HG03442 (cell line): ENCODE data around the gene LIMA1.
"Not testable (repeated sequence)": the region's sequence is repeated elsewhere in the genome, so short reads cannot be mapped to it uniquely, and the experiment has no call there.

ENCODE experiments used
- ATAC-seq: cut with Tn5 transposase; IDR thresholded peaks from one replicate; pipeline ENCODE4 v1.9.1; 2021; ENCODE audit warnings: mild to moderate bottlenecking, moderate library complexity; ENCODE audit not compliant: unreplicated experiment

The LIMA1 gene

DNA sequence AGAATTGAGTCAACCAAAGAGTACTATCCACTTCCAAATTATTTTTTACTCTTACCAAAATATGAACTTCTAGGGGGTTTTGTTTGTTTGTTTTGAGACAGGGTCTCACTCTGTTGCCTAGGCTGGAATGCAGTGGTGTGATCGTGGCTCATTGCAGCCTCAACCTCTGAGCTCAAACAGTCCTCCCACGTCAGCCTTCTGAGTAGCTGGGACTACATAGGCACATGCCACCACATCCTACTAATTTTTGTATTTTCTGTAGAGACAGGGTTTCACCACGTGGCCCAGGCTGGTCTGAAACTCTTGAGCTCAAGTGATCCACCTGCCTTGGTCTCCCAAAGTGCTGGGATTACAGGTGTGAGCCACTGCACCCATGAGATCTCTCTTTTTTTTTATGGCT is 7.4 kb upstream of the LIMA1 start:
- ATAC-seq, result not testable (repeated sequence)

- ATAC-seq, result no peak
Measured at GRCh38 chr12:50287271-50287670, 4.0 kb upstream of the LIMA1 start.

- no peak for ATAC-seq
Measured at GRCh38 chr12:50285253-50285652, 1.9 kb upstream of the LIMA1 start.

GRCh38 chr12:50282721-50283228 is 545 bp downstream of the LIMA1 start:
- peak; percentile 7 for ATAC-seq

DNA sequence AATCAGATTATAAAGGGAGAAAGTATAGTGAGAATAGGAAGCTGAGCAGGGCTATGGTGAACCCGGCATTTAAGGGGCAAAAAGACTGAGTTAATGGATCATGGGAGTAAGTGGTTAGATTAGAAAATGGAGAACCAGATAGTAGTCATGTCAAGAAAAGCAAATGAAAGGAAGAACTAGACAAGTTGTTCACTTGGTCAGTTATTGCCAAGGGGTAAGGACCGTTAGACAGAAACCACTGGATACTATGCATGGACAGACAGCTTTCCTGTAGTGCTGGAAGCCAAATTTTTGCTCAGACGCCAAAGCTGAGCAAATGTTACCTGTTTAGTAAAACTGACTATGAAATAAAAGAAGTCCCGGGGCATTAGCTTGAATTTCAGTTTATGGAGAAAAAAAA is 3.8 kb downstream of the LIMA1 start:
- ATAC-seq, result no peak

DNA sequence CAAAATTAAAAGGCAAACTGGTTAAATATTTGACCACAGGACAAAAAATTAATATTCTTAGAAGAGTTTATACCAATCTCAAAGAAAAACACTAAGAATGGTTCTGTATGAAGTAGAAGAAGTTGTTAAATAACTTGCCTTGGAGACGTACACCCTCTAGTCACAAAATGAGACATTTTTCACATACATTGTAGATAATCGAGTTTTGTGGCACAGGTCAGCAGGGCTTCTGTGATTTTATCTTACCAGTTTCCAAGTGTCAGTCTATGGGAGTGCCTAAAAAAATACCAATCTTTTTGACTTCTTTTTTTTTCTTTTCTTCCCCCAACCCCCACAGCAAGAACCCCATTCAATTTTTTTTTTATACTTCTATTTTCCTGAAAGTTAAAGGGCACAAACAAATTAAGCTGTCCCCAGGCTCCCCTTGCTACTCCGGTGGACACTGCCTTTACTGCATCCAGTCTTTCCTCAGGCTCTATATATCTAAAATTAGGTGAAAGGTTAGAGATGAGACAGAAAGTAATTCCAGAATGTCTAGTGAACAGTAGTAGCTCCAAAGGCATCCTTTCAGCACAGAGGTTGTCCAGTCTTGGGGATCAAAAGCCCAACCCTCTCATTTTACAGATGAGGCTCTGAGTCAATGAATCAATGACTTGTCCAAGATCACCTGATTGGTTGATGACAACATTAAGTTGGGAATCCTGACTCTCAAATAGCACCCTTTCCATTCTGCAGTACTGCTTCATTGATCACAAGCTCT is 6.2 kb downstream of the LIMA1 start:
- no peak for ATAC-seq

DNA sequence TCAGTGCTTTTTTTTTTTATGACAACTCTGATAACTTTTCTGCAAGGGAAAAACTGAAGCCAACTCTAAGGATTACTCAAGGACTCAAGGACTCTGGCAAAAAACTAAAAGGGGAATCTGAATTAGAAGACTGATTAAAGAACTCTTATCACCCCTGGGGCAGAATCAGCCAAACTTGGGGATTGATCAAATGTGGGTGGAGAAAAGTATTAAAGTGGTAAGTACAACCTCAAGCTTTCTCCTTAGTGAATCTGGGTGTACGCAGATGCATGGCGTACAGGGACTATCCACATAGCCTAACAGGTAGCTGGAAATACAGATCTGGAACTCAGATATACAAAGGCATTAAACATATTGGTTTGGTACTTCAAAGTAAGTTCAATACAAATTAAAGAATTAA is 7.3 kb downstream of the LIMA1 start:
- no peak for ATAC-seq

- no peak for ATAC-seq
Measured at GRCh38 chr12:50275556-50275955, 7.8 kb downstream of the LIMA1 start.

- not testable (repeated sequence) for ATAC-seq
Measured at GRCh38 chr12:50275127-50275526, 8.2 kb downstream of the LIMA1 start.

GRCh38 chr12:50271724-50272247 is 11.5 kb downstream of the LIMA1 start:
- no peak for ATAC-seq

GRCh38 chr12:50268482-50268881 is 14.8 kb downstream of the LIMA1 start:
- ATAC-seq, result no peak

DNA sequence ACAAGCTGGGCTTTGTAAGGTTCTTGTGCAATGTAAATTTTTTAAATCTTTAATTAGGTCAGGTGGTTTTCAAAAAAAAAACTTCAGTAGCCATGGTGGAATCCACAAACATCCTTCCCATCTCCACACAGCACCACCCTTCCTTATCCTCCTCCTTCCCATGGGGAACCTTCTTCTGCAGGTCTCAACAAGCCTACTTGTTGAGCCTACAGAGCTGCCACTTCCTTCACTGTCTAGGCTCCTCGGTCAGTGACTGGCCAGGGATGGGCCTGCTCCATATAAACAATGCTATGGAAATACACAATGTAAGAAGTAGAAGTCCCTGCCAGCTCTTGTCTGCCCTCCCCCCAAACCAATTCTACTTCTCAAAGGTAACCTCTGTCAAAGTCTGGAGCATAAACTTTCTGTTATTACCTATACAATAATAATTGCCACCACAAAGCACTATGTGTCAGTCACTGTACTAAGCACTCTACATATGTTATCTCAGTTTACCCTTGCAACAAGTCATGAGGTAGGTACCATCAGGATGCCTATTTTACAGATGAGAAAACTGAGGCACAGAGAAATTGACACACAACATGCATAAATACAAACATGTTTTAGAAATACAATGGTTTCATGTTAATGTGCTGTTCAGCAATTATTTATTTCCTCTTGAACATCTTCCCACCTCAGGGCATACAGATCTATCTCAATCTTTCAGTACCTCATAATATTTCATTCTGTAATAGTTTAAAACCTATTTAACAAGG is 17.4 kb downstream of the LIMA1 start:
- no peak for ATAC-seq

DNA sequence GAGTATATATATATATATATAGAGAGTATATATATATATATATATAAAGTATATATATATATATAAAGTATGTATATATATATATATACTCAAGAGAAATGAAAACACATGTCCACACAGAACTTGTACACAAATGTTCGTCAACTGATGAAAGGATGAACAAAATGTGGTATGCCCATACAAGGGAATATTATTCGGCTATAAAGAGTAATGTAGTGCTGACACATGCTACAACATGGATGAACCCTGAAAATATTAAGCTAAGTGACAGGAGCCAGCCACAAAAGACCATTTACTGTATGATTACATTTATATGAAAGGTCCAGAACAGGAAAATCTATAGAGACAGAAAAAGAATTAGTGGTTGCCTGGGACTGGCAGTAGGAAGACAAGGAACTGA is 19.5 kb downstream of the LIMA1 start:
- no peak for ATAC-seq

GRCh38 chr12:50261654-50262053 is 21.7 kb downstream of the LIMA1 start:
- ATAC-seq, result no peak

GRCh38 chr12:50258167-50258551 is 25.2 kb downstream of the LIMA1 start:
- ATAC-seq, result no peak

DNA sequence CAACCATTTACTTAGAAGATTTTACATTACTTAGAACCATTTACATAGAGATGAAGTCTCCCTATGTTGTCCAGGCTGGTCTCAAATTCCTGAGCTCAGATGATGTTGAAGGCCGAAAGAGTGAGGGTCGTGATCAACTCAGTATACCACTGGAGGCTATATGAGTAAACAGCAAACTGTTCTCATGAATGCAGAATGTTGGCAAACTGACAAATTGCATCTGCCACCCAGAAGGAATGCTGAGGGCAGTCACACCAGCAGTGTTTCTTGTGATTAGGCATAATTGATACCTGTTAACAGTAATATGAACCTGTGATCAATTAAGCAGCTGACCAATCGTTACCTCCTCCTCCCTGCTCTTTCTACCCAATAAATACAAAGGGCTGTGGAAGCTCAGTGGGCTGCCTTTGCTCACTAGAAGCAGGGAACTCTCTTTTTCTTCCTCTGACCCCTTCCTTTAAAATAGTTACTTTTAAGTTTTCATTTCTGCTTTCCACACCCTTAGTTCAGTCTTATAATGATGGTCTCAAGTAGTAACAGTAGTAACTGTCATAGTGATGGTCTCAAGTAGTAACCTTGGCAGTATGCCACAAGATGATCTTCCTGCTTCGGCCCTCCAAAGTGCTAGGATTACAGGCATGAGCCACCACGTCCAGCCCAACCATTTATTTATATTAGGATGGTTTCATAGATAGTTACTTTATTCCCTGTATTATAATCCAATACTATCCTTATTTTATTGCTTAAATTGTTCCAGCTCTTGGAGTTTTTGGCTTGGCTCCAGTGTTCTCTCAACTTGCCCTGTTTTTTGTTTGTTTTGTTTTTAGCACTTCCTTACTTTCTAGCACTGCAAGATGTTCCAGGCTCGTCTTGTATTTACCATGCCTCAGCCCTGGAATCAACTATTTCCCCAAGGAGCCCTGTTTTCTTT is 25.8 kb downstream of the LIMA1 start:
- no peak for ATAC-seq

- no peak for ATAC-seq
Measured at GRCh38 chr12:50256761-50257160, 26.6 kb downstream of the LIMA1 start.

DNA sequence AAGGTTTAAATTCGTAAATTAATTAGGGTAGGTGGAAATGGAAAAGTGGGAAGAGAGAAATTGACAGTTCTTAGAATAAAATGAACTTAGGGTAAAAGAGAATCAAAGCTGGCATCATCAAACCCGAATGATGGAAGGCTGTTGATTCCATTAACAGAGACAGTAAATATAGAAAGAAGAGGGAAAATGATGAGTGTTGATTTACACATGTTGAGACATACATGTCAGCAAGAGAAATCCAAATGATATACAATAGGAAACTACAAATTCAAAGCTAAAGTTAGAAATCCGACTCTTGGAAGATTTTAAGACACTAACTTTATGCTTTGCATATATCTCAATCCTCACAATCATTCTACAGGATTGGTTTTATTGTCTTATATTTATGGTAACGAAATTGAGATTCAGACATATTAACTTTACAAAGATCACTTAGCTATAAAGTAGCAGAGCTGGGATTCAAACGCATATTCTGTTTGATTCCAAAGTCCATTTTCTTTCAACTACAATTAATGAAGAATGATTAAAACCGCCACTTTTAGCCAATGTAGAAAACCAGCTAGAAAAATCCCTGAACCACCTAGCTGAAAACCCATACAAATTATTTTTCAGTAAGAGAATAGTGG is 30.2 kb downstream of the LIMA1 start:
- no peak for ATAC-seq

DNA sequence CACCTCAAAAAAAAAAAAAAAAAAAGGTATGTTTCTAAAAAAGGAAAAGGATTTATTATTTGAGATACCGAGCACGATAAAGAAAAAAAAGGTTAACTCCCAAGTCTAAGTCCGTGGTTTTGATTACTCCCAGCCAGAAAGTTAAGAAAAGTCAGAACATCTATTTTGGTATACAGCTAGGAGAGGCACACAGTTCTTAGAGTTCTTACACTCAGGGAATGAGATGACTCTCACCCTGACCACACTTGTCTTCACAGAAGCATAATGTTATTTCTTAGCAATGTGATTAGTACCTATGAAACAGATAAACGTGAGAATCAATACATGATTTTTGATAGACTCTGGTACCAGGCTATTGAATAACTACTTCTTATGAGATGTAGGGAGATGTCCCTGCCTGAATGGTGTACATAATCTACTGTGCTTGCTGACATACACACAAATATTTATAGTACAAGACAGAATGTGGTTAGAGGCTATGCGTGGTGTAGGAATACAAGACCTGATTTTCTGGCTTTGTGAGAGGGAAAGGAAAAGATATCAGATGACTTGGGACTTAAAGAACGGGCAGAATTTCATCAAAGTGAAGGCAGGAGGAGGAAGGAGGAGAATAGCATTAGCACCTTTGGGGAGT is 31.6 kb downstream of the LIMA1 start:
- no peak for ATAC-seq
